Activated naive CD4-positive, alpha-beta T cell treated with anti-CD3 and anti-CD28 coated beads, Interleukin-2, amount 50 U/mL, for 72 hours (primary cell): ENCODE data around the gene LINGO1. TPM values are rescaled to one million over a fixed set of nuclear protein-coding genes. Genes with fewer than 3 reads are reported as not detected.
A peak's percentile ranks its signal among the peaks of the same experiment; 100 is the strongest.

ENCODE experiments used
- ATAC-seq, 2 donors: fragments of 150-1000 bp; cut with Tn5 transposase; 2 replicates each; pipeline ENCODE4 v1.10.0; 2021; ENCODE audit warnings: mild to moderate bottlenecking in 2 of 2, moderate library complexity in 2 of 2
- DNase-seq, 2 donors: peaks; one replicate each; pipeline ENCODE4 v3.0.0; 2021 to 2022; ENCODE audit warnings: low spot score in 2 of 2
- H3K27ac Mint-ChIP-seq, 2 donors: one replicate each; pipeline ENCODE4 v1.8.0; 2022; ENCODE audit warnings: mild to moderate bottlenecking in 2 of 2, mixed read lengths in 2 of 2
- H3K36me3 Mint-ChIP-seq, 2 donors: one replicate each; pipeline ENCODE4 v1.8.0; 2022; ENCODE audit warnings: mixed read lengths in 2 of 2
- H3K9me3 Mint-ChIP-seq, 2 donors: one replicate each; pipeline ENCODE4 v1.8.0; 2022; ENCODE audit warnings: mixed read lengths in 2 of 2
- total RNA-seq, 2 donors: library from RNA; stranded (reverse); gene quantifications; one replicate each; pipeline ENCODE4 v1.2.3, GENCODE V29; 2022

LINGO1 gene
- total RNA-seq, 2 donors from 2014 or later, result not detected

DNA sequence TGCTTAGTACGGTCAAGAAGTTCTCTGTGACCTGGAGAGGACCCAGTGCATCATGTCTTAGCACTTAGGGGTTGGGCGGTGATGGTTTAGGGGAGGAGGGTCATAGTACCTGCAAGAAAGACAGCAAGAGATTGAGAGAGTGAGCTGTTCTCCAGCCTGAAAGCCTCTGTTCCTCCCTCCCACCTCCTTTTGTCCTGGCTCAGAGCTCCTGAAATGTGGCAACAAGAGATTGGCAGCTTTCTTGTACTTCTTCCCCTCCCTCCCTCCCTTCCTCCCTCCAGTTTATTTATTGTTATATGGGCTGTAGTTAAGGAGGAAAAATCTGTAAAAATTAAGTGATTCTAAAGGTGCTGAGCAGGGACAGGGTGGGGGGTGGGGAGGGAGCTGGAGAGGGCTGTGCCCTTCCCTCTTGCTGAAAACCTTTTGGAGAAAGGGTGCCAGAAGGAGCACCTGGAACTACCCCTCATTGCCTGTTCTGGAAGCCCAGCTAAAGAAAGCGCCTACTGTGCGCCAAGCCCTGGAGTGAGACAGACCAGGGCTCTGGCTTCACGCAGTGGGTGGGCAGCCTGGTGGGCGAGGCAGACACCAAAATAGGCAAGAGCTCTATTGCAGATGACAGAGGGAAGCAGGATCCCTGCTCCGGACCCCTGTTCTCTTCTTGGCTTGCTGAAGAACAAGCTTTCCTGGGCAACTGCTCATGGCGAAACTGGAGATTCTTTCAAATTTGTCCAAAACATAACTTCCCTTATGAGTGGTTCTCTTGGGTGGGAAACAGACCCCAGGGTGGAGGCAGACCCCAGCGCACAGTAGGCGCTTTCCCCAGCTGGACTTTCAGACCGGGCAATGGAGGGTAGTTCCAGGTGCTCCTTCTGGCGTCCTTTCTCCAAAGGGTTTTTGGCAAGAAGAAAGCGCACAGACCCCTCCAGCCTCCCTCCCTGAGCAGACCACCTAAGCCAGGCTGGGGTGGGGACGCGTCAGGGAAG is 35.6 kb downstream of the LINGO1 start:
- Mint-ChIP-seq H3K9me3 (no peaks in the 10 kb centered on the region), H3K36me3 (no peaks in the 10 kb centered on the region), H3K27ac (peak overlapping the region in 1 of 2 donors; percentile 65)
- DNase-seq, result no peak
- no peak for ATAC-seq

DNA sequence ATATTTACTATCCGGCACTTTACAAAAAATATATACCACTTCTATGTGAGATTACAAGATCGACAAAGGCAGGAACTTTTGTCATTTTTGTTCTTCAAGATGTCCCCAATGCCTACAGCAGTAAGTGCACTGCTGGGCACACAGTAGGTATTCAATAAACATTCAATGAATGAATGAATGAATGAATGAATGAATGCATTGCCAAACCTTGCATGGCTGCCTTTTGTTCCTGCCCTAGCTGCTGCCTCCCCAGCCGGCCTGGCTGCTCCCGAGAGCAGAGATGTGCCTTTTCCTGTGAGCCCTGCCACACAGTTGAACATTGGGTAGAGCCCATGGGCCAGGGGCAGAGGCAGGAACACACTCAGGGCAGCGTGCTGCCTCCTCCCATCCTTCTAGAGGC is 37.5 kb downstream of the LINGO1 start:
- DNase-seq, result no peak
- ATAC-seq, result no peak
- no peaks in the 10 kb centered on the region for H3K36me3 Mint-ChIP-seq
- H3K27ac Mint-ChIP-seq, result no peak overlapping the region
- H3K9me3 Mint-ChIP-seq, result no peaks in the 10 kb centered on the region

DNA sequence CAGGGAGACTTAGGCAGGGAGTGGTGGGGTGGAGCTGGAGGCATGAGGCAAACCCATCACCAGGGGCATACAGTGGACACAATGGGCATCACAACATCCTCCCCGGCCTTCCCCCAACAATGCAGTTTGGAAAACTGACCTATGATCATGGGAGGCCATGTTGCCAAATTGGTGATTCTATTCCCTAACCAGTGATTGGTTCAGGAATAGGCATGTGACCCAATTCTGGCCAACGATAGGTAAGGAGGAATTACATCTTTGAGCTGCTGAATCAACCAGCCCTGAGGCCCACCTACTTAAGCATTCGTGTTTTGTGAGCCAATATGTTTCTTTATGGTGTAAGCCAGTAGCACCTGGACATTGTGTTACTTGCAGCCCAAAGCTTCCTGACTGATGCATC is 40.0 kb downstream of the LINGO1 start:
- DNase-seq, result no peak
- H3K27ac Mint-ChIP-seq, result no peak overlapping the region
- ATAC-seq, result no peak
- no peaks in the 10 kb centered on the region for H3K36me3 Mint-ChIP-seq
- H3K9me3 Mint-ChIP-seq, result no peaks in the 10 kb centered on the region

DNA sequence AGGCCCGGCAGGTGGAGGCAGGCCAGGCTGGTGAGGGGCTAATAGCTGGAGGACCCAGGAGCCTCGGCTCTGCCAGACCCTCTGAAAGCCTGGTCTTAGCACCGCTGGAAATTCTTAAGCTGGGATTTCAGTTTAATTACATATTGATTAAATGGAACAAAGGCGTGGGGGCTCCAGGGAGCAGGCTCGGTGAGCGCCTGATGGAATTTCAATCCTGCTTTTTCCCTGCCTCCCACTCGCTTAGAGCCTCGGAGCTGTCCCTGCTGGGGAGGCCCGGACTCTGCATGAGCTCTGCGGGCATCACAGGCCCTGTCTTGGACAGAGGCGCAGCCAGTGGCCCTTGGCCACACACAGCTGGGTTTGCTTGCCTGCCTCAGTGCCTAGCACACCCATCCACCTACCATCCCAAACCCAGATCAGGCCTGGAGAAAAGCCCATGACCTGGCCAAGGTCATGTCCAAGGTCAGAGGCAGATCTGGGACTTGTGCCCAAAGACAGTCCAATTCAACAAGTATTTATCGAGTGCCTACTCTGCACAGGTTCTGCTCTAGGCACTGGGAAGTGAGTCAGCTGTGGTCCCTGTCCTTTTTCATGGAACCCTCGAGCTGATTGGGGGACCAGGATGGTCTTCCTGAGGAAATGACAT is 40.6 kb downstream of the LINGO1 start:
- no peaks in the 10 kb centered on the region for H3K36me3 Mint-ChIP-seq
- no peak for ATAC-seq

DNA sequence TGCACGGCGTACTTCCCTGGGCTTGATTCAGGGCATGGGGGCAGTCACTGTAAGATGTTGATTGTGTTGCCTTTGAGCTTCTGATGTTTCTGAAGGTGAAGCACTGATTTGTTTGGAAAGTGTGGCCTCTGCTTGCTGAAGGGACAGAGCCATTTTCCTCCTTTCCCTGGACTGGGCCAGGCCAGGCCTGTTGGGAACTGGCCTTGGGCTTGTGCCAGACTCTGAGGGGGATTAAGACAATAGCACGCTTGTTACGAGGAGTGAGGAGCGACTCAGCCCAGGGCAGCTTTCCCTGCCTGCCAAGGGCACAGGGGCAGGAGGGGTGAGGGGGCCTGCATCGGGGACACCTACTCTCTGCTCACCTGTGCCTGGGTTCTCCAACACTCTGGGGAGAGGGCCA is 42.9 kb downstream of the LINGO1 start:
- ATAC-seq (no peak), DNase-seq (no peak)
- Mint-ChIP-seq H3K36me3 (no peaks in the 10 kb centered on the region), H3K27ac (no peak overlapping the region), H3K9me3 (no peaks in the 10 kb centered on the region)

More for the DNA sequence above, 40.6 kb downstream of the LINGO1 start:
- DNase-seq, result no peak
- Mint-ChIP-seq H3K27ac (no peak overlapping the region), H3K9me3 (no peaks in the 10 kb centered on the region)

DNA sequence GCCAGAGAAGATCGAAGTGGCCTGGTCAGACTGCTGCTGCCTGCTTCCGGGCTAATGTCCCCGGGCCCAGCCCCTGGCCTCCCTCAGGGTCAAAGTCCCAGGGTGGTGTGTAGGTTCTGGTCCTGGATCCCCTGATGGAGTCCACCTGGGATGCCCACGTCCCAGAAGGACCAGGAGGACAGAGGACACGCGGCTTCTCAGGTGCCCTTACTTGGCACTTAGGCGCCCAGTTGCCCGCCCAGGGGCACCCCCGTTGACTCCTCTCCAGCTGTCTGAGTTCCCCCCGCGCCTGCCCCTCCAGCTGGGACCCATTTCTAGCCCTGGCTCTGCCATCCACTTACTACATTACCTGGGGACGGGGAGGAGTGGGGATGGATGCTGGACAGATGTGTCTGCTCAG is 44.6 kb downstream of the LINGO1 start:
- Mint-ChIP-seq H3K36me3 (no peaks in the 10 kb centered on the region), H3K27ac (no peak overlapping the region), H3K9me3 (no peaks in the 10 kb centered on the region)
- DNase-seq, result no peak
- ATAC-seq, result no peak

DNA sequence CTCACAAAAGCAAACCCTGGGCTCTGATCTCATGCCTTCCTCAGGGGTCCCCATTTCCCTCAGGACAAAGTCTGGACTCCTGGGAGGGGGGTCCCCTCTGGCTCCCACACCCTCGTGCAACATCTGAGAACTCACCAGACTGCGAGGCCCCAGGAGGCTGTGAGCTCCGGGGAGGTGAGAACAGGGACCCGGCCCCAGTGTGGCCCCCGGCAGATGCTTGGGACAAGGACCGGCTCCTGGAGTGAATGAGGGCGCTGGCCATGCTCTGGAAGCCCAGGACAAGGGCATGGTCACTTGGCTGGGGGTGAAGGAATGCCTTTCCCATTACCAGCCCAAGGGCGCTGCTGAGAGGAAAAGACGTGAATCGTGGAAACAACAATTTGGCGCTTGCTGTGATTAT is 48.0 kb downstream of the LINGO1 start:
- H3K9me3 Mint-ChIP-seq, result no peaks in the 10 kb centered on the region

DNA sequence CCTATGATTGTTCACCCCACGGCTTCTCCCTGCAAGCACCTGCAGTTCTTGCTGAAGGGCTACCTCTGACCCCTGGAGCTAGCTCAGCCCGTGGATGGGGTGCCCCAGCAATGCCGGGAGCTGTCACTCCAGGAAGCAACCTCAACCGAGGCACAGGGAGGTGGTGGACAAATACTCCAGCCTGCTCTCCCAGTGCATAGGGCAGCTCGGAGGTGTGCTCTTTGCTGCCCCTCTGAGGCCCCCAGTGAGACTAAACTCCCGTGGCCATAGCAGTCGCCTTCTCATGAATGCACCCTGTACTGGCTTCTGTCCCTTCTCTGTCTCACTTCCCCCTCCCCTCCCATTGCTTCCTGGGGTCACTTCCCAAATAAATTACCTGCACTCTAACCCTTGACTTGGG is 48.5 kb downstream of the LINGO1 start:
- no peak for ATAC-seq
- H3K9me3 Mint-ChIP-seq, result no peaks in the 10 kb centered on the region
- no peak for DNase-seq
- H3K27ac Mint-ChIP-seq, result no peak overlapping the region
- H3K36me3 Mint-ChIP-seq, result no peaks in the 10 kb centered on the region

More for the DNA sequence above, 48.0 kb downstream of the LINGO1 start:
- DNase-seq (no peak), ATAC-seq (no peak)
- H3K27ac Mint-ChIP-seq, result no peak overlapping the region
- no peaks in the 10 kb centered on the region for H3K36me3 Mint-ChIP-seq

DNA sequence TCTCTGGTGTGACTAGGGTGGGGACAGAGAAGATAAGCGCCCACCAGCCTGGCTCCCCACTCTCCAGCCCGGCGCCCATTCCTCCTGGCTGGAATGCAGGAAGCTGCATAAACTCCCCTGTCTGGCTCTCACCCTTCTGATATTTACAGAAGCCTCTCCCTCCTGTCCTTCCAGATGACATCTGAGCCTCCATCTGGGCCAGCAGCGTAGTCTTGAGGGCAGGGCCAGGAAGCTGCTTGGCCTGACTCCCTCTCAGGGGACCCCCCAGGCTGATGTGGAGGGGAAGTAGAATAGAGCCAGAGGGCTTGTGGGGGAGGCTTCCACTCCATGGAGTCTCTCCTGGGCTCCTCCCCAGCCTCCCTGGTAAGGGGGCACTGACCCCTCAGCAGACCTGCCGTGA is 49.9 kb downstream of the LINGO1 start:
- Mint-ChIP-seq H3K9me3 (no peaks in the 10 kb centered on the region), H3K27ac (no peak overlapping the region), H3K36me3 (no peaks in the 10 kb centered on the region)
- ATAC-seq (no peak), DNase-seq (no peak)

DNA sequence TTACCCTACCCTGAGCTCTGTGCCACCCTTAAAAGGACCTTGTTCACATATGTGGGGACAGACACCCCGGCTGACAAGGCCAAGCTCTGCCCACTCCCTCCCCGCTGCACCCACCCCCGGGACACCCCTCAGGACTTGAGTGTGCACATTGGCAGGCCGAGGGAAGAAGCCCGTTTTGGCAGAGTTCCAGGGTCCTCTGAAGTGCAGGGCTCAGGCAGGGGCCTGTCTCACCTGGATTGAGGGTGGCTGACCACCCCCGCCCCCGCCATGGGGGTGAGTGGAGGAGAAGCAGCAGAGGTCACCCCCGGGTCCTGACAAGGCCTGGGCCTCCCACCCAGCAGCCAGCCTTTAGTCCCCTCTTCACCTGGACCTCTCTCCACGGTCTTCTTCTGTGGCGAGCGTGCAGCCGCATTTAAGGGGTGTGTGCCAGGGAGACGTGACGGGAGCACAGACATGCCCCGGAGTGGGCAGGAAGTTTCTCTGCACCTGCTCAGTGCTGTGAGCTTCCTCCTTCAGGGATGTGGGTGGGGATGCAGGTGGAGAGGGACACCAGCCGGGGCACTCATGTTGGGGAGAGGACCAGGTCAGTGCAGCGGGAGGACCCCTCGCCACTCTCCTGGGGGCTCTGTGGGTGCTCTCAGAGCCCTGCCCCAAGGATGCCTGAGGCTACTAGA is 50.7 kb downstream of the LINGO1 start:
- DNase-seq (no peak), ATAC-seq (no peak)
- Mint-ChIP-seq H3K9me3 (no peaks in the 10 kb centered on the region), H3K27ac (no peak overlapping the region), H3K36me3 (no peaks in the 10 kb centered on the region)

DNA sequence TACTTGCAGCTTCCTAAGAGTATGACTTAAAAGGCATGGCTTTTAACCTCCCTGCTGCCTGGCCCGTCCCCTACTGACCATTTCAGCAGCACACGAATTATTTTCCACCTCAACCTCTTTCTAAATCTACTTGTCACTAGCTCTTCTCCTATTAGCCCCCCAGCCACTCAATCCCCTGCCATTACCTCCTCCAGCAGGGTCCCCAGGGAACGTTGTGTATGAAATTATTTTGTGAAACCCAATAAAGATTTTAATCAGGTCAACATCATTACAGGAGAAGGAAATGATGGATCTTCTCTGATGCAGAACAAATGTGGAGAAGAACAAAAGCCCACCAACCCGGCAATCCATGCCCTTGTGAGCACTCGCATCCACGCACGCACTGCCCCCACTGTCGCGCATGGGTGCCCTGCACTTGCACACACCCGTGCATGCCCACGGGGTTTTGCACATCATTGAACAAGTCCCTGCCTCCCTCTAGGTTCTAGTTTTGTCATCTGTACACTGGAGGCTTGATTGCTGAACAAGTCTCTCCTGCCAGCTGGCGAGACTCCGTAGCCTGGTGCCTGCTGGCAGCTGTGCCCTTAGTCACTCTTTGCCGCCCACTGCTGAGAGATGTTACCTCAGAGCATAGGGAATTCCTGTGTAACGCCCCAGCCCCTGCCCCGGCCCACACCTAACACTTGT is 51.6 kb downstream of the LINGO1 start:
- no peak for DNase-seq
- no peak overlapping the region for H3K27ac Mint-ChIP-seq
- no peaks in the 10 kb centered on the region for H3K36me3 Mint-ChIP-seq
- H3K9me3 Mint-ChIP-seq, result no peaks in the 10 kb centered on the region
- ATAC-seq, result no peak

DNA sequence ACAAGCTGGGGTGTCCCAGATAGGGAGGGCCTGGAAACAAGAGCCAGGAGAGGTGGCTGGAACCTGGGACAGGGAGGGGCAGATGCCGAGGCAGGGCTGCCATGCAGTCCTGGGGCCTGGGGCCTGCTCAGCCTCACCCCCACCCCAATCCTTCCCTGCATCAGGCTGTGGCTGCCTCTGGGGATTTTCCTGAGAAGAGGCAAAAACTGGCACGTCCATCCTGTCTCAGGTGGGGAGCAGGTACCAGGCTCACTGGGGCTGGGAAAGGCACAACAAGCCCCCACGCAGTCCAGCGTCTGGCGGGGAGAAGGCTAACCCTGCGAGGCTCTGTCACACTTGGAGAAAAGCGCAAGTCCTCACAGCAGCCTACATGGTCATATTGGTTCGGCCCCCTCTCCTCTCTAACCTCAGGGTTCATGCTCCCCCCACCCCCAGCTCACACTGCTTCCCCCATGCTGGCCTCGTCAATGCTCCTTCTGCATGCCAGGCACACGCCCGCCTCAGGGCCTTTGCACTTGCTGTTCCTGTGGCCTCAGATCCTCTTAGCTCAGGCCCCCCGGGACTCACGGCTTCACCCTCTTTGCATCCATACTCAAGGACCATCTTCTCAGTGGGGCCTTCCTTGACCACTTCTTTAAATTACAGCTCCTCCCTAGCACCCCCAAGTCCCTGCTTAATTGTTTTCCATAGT is 53.1 kb downstream of the LINGO1 start:
- H3K9me3 Mint-ChIP-seq, result no peaks in the 10 kb centered on the region
- no peak for DNase-seq
- H3K27ac Mint-ChIP-seq, result no peak overlapping the region
- H3K36me3 Mint-ChIP-seq, result no peaks in the 10 kb centered on the region
- ATAC-seq, result no peak

DNA sequence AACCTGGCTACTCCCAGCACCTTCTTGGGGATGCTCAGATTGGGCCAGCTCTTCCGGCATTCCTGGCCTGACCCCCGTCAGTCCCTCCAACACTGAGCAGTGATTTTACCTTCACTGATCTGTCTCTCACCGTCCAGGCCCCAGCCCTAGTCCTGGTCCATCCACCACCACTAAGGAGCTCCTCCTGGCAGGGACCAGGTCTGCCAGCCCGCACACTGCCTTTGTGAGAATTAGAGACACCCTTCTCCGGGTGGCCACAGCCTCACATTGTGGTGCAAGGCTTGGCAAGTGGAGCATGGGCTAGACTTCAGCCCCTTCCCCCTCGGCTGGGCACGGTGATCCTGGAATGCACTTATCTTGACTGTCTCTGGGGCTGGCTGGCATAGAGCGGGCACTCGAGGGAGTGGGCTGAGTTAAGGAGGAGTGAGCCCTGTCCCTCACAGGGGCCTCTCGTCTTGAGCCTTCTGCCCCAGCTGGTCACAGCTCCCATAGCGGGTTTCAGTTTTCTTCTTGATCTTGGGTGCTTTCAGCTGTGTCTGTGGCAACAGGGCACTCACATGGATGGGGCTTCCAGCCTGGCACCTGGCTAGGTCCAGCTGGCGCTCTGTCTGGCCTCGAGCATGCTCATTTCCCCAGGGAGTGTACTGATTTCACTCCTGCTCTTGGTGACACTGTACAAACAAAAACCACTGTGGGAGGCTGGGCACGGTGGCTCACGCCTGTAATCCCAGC is 53.9 kb downstream of the LINGO1 start:
- Mint-ChIP-seq H3K36me3 (no peaks in the 10 kb centered on the region), H3K27ac (no peak overlapping the region), H3K9me3 (no peaks in the 10 kb centered on the region)
- DNase-seq, result no peak
- ATAC-seq, result no peak

DNA sequence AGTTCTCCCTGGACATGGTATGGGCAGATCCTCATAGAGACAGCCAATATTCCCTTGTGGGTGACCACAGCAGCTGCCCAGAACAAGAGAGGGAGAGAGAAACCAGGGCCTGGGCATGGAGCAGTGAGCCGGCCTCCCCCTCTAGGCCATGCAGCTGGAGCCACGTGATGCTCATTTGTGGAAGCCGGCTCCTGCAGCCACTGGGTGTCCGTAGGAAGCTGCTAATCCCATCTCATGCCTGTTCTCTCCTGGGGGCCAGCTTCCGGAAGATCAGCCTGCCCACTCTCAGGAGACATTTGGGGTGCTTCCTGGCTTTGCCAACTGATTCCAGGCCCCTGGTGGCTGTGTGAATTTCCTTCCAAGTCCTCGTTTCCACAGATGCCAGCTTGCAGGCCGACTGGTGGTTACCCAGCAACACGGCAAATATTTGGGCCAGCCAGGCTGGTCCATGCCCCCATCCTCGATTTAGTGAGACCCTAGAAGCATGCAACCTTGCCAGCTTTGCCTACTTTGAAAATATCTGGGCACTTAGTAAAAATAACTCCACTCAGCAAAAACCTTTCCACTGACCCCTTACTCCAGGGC is 55.3 kb downstream of the LINGO1 start:
- no peak overlapping the region for H3K27ac Mint-ChIP-seq

DNA sequence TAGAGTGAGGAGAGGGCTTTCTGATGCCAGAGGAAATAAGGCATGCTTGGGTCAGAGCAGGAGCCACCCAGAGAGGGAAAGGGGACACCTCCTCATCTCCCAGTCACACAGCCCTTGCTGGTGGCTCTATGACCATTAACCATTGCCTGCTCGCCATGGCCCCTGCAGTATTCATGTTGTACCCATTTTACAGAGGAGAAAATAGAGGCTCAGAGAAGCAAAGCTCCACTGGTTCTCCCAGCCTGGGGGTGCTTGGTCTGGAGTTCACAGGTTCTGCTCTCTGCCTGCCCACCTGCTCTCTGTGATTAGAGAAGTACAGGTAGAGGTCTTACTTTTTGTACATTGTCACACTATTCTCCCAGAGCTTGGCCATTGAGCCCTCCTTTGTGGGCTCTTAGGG is 56.2 kb downstream of the LINGO1 start:
- no peaks in the 10 kb centered on the region for H3K36me3 Mint-ChIP-seq
- no peak for ATAC-seq
- DNase-seq, result no peak
- no peaks in the 10 kb centered on the region for H3K9me3 Mint-ChIP-seq
- no peak overlapping the region for H3K27ac Mint-ChIP-seq

More for the DNA sequence above, 55.3 kb downstream of the LINGO1 start:
- ATAC-seq, result no peak
- no peak for DNase-seq
- no peaks in the 10 kb centered on the region for H3K36me3 Mint-ChIP-seq
- H3K9me3 Mint-ChIP-seq, result no peaks in the 10 kb centered on the region
